Endothelial cell of umbilical vein (primary cell): ENCODE measurements around the gene DLGAP4. TPM values are rescaled to one million over a fixed set of nuclear protein-coding genes. Genes with fewer than 3 reads are reported as not detected.

Experiments used
- BruUV-seq: library from RNA; stranded (reverse); fragments of 400-500 nt; replicated peaks from 2 replicates; lab custom pipeline; 2021; lab: Mats Ljungman, UMichigan
- CTCF ChIA-PET: fragments of 300-600, 350-600 bp; sonication (Branson Sonifier 250); formaldehyde crosslinking; loops from one replicate; lab custom pipeline; 2021; ENCODE audit warnings: antibody characterized with exemption, inconsistent platforms; lab: Charles Lee
- POLR2A ChIA-PET: fragments of 300-600, 350-600 bp; sonication (Branson Sonifier 250); formaldehyde crosslinking; loops from one replicate; lab custom pipeline; 2021; ENCODE audit warnings: antibody characterized with exemption, inconsistent platforms; lab: Charles Lee
- DNase-seq: peaks from one replicate; pipeline ENCODE4 v3.0.0-alpha.2; 2011; ENCODE audit warnings: low read depth, low spot score
- FAIRE-seq: peaks from 2 replicates; lab custom pipeline; 2011; peaks lifted over from hg19 to GRCh38; lab: Jason Lieb, UNC
- H2AFZ ChIP-seq: 2 replicates; pipeline ENCODE4 v1.6.0; 2012; ENCODE audit warnings: low read depth, low read length, control low read depth, inconsistent platforms
- H3K27ac ChIP-seq: 2 replicates; pipeline ENCODE4 v1.5.1; 2011; ENCODE audit warnings: low read depth, mild to moderate bottlenecking, control low read depth, low read length, moderate library complexity; ENCODE audit not compliant: insufficient read depth
- H3K27me3 ChIP-seq, 2 experiments: 2 replicates each; pipeline versions ENCODE4 v1.6.0 to v1.6.1; 2011; ENCODE audit warnings: low read length in 2 of 2, mixed read lengths in 1 of 2; ENCODE audit not compliant: control insufficient read depth in 2 of 2, insufficient read depth in 2 of 2
- H3K36me3 ChIP-seq, 2 experiments: 2 replicates in 1 of 2; 3 replicates in 1 of 2; pipeline ENCODE4 v1.5.1; 2011; ENCODE audit warnings: low read length in 2 of 2, mild to moderate bottlenecking in 1 of 2, moderate library complexity in 1 of 2; ENCODE audit not compliant: control insufficient read depth in 2 of 2, insufficient read depth in 2 of 2; ENCODE audit errors: extremely low read depth in 1 of 2
- H3K4me1 ChIP-seq: 3 replicates; pipeline ENCODE4 v1.5.1; 2011; ENCODE audit warnings: mild to moderate bottlenecking, low read length; ENCODE audit not compliant: control insufficient read depth, insufficient read depth; ENCODE audit errors: extremely low read depth
- H3K4me2 ChIP-seq: 2 replicates; pipeline ENCODE4 v1.6.1; 2011; ENCODE audit warnings: low read length, control low read depth, mixed read lengths; ENCODE audit not compliant: insufficient read depth
- H3K4me3 ChIP-seq, 3 experiments: fragments of 200-600 bp in 1 of 3; sonication (generic), shearing (Covaris generic) in 1 of 3; replicated peaks in 1 of 3; 2 replicates each; pipeline ENCODE4 v1.5.1; 2011 to 2016; ENCODE audit warnings: control low read depth in 3 of 3, low read length in 3 of 3, mild to moderate bottlenecking in 2 of 3, inconsistent platforms in 1 of 3, low read depth in 1 of 3, moderate library complexity in 1 of 3; ENCODE audit not compliant: insufficient read depth in 1 of 3
- H3K79me2 ChIP-seq: 2 replicates; pipeline ENCODE4 v1.6.0; 2012; ENCODE audit warnings: low read length, inconsistent platforms; ENCODE audit not compliant: control insufficient read depth, insufficient read depth
- H3K9ac ChIP-seq: replicated peaks from 2 replicates; pipeline ENCODE3; 2011; ENCODE audit warnings: low read length, control low read depth; ENCODE audit not compliant: insufficient read depth; ENCODE audit errors: extremely low read depth
- H3K9me1 ChIP-seq: replicated peaks from 3 replicates; pipeline ENCODE4 v1.6.0; 2011; ENCODE audit warnings: mild to moderate bottlenecking, low read length; ENCODE audit not compliant: control insufficient read depth, insufficient read depth; ENCODE audit errors: extremely low read depth
- H3K9me3 ChIP-seq: replicated peaks from 2 replicates; pipeline ENCODE4 v1.5.1; 2012; ENCODE audit warnings: low read length, inconsistent platforms; ENCODE audit not compliant: control insufficient read depth, insufficient read depth
- H4K20me1 ChIP-seq: replicated peaks from 2 replicates; pipeline ENCODE3; 2011; ENCODE audit warnings: mild to moderate bottlenecking, low read length; ENCODE audit not compliant: control insufficient read depth, insufficient read depth; ENCODE audit errors: extremely low read depth
- CTCF ChIP-seq, 2 donors: IDR thresholded peaks; 1 replicate in 1 of 2; 2 replicates in 1 of 2; pipeline ENCODE4 v1.5.1; 2011; ENCODE audit warnings: low read length in 2 of 2, mild to moderate bottlenecking in 2 of 2, moderate library complexity in 2 of 2, control low read depth in 1 of 2, inconsistent platforms in 1 of 2, low read depth in 1 of 2; ENCODE audit not compliant: insufficient read depth in 1 of 2; ENCODE audit errors: extremely low read depth in 1 of 2
- EZH2 ChIP-seq: IDR thresholded peaks from 2 replicates; pipeline ENCODE4 v1.6.1; 2012; ENCODE audit warnings: borderline replicate concordance, low read depth, mild to moderate bottlenecking, moderate library complexity, low read length, inconsistent platforms; ENCODE audit not compliant: severe bottlenecking
- FOS ChIP-seq: IDR thresholded peaks from 2 replicates; pipeline ENCODE4 v1.6.1; 2011; ENCODE audit warnings: mild to moderate bottlenecking, low read length, moderate library complexity, borderline replicate concordance; ENCODE audit not compliant: insufficient read depth
- JUN ChIP-seq: IDR thresholded peaks from 2 replicates; pipeline ENCODE4 v1.6.1; 2011; ENCODE audit warnings: borderline replicate concordance, low read depth; ENCODE audit not compliant: insufficient read length, insufficient read depth
- MAX ChIP-seq: IDR thresholded peaks from 2 replicates; pipeline ENCODE4 v1.6.1; 2011; ENCODE audit not compliant: insufficient read depth, insufficient read length
- MYC ChIP-seq: IDR thresholded peaks from one replicate; pipeline ENCODE4 v1.6.1; 2011; ENCODE audit warnings: mild to moderate bottlenecking, low read depth, low read length
- POLR2A ChIP-seq: IDR thresholded peaks from 2 replicates; pipeline ENCODE4 v1.6.1; 2012; ENCODE audit warnings: low read depth, mild to moderate bottlenecking, control low read depth, low read length
- POLR2AphosphoS5 ChIP-seq: IDR thresholded peaks from 2 replicates; pipeline ENCODE4 v1.6.1; 2012; ENCODE audit warnings: low read depth, mild to moderate bottlenecking, control low read depth, low read length, moderate library complexity; ENCODE audit not compliant: insufficient read depth
- dilution Hi-C: fragments of 300-500 bp; cut with MboI; formaldehyde crosslinking; loops from one replicate; pipeline ENCODE4 v1.15.0; 2019; ENCODE audit warnings: low sequenced_read_pairs; ENCODE audit not compliant: extremely low pct_ligation_motif_present
- intact Hi-C: fragments of 100-400 bp; cut with micrococcal nuclease; formaldehyde crosslinking; loops from one replicate; pipeline ENCODE4 v1.10.0; 2022
- polyA plus RNA-seq, 4 experiments: library from polyadenylated mRNA; depleted of rRNA in 3 of 4; stranded (reverse) in 3 of 4; unstranded in 1 of 4; fragments of >200 nt; gene quantifications; 2 replicates each; pipeline versions ENCODE4 v1.2.1 to v1.2.3, GENCODE V29; 2011 to 2012; ENCODE audit warnings: missing spikeins in 1 of 4
- total RNA-seq: library from RNA; stranded (reverse); gene quantifications from 2 replicates; pipeline ENCODE4 v1.2.3, GENCODE V29; 2021

DLGAP4 gene
- total and polyA plus RNA-seq, 2 donors (not counting 3 experiments of a cell fraction or from before 2014, with no cell fraction given): 57.5 to 125 TPM

- no peak overlapping the region for H3K4me2 ChIP-seq
- H3K27me3 ChIP-seq: peaks cover 0 to 2% of the 10 kb centered on the region in 2 experiments
- FAIRE-seq (no peak), DNase-seq (no peak)
- no peaks in the 10 kb centered on the region for H3K9me3 ChIP-seq
- no peaks in the 10 kb centered on the region for H3K36me3 ChIP-seq
- no peak overlapping the region for H3K9ac ChIP-seq
- POLR2A ChIA-PET: no interaction called here
- H3K9me1 ChIP-seq: no peaks in the 10 kb centered on the region
- no peak overlapping the region for H3K4me3 ChIP-seq
- TF ChIP-seq JUN (no peak), MAX (no peak)
- dilution Hi-C loops: no loop called here
- H3K79me2 ChIP-seq: no peaks in the 10 kb centered on the region
- H3K27ac ChIP-seq: no peak overlapping the region
- no TSS peak for BruUV-seq
- no peaks in the 10 kb centered on the region for H4K20me1 ChIP-seq
- no peak overlapping the region for H2AFZ ChIP-seq
- intact Hi-C loops: no loop called here
- CTCF ChIA-PET: interaction anchor here (1.3 to 2.0 kb wide), 2 partner anchors 9 to 79 kb away, joined by 4 to 5 read pairs; no protein-coding TSS in a partner anchor
- H3K4me1 ChIP-seq: no peaks in the 10 kb centered on the region
Measured at GRCh38 chr20:36281785-36282380, 24.3 kb upstream of the DLGAP4 start.

GRCh38 chr20:36284751-36285150 is 21.4 kb upstream of the DLGAP4 start:
- ChIA-PET CTCF (no interaction called here), POLR2A (no interaction called here)
- Histone ChIP-seq H3K4me3 (no peak overlapping the region), H3K36me3 (no peaks in the 10 kb centered on the region), H3K27ac (no peak overlapping the region), H3K27me3 (peaks cover 4 to 9% of the 10 kb centered on the region in 2 experiments), H3K4me1 (no peaks in the 10 kb centered on the region), H4K20me1 (no peaks in the 10 kb centered on the region), H3K79me2 (no peaks in the 10 kb centered on the region), H3K9me3 (no peaks in the 10 kb centered on the region), H2AFZ (no peak overlapping the region), H3K9me1 (no peaks in the 10 kb centered on the region), H3K4me2 (no peak overlapping the region), H3K9ac (no peak overlapping the region)
- no TSS peak for BruUV-seq
- dilution Hi-C loops (no loop called here), intact Hi-C loops (no loop called here)
- DNase-seq: no peak
- FAIRE-seq: no peak
- TF ChIP-seq FOS: no peak
- no peak for TF ChIP-seq POLR2A
- TF ChIP-seq MAX: no peak
- no peak for TF ChIP-seq MYC
- TF ChIP-seq JUN: no peak
- TF ChIP-seq POLR2AphosphoS5: no peak
- no peak for TF ChIP-seq EZH2
- no peak for TF ChIP-seq CTCF (IDR thresholded peaks at IDR 0.05; ENCODE audit: extremely low read depth in 1 of 2, insufficient read depth in 1 of 2, low read depth in 1 of 2, low read length in 2 of 2)
